HepG2 (cell line): ENCODE measurements around the gene METRN. TPM values are rescaled to one million over a fixed set of nuclear protein-coding genes. Genes with fewer than 3 reads are reported as not detected.
"Not testable (repeated sequence)": the region's sequence is repeated elsewhere in the genome, so short reads cannot be mapped to it uniquely, and the experiment has no call there.

Experiments used
- ATF3 ChIP-seq: sonication (generic); formaldehyde crosslinking; IDR thresholded peaks from 2 replicates; pipeline ENCODE4 v1.4.0; 2020; ENCODE audit warnings: missing genetic modification reagents
- FOXA3 ChIP-seq: IDR thresholded peaks from 2 replicates; pipeline ENCODE4 v1.6.1; 2016; ENCODE audit warnings: missing genetic modification reagents, missing compliant biosample characterization
- FOXO1 ChIP-seq: sonication (generic); formaldehyde crosslinking; IDR thresholded peaks from 2 replicates; pipeline ENCODE4 v1.4.0; 2020; ENCODE audit warnings: missing genetic modification reagents
- GATAD2A ChIP-seq: IDR thresholded peaks from 2 replicates; pipeline ENCODE4 v1.6.1; 2016
- HMG20A ChIP-seq: IDR thresholded peaks from 2 replicates; pipeline ENCODE4 v1.6.1; 2016; ENCODE audit warnings: borderline replicate concordance
- JUNB ChIP-seq: sonication (generic); formaldehyde crosslinking; IDR thresholded peaks from 2 replicates; pipeline ENCODE4 v1.8.0; 2022; ENCODE audit warnings: missing genetic modification reagents, mild to moderate bottlenecking, borderline replicate concordance
- KDM2A ChIP-seq: sonication (generic); formaldehyde crosslinking; IDR thresholded peaks from 2 replicates; pipeline ENCODE4 v1.4.0; 2020; ENCODE audit warnings: low read depth, missing genetic modification reagents, borderline replicate concordance
- MIXL1 ChIP-seq: IDR thresholded peaks from 2 replicates; pipeline ENCODE4 v1.6.1; 2016
- POGK ChIP-seq: sonication (generic); formaldehyde crosslinking; conservative IDR thresholded peaks from 2 replicates; pipeline ENCODE4 v1.8.0; 2022; ENCODE audit warnings: mild to moderate bottlenecking, moderate library complexity, missing genetic modification reagents
- RAD21 ChIP-seq: fragments of 450-650 bp; formaldehyde crosslinking; IDR thresholded peaks from 2 replicates; pipeline ENCODE4 v1.5.0; 2020; ENCODE audit warnings: mild to moderate bottlenecking
- RCOR2 ChIP-seq: IDR thresholded peaks from 2 replicates; pipeline ENCODE4 v1.6.1; 2016; ENCODE audit warnings: missing biosample characterization, missing genetic modification reagents
- SALL1 ChIP-seq: sonication (generic); formaldehyde crosslinking; IDR thresholded peaks from 2 replicates; pipeline ENCODE4 v1.8.0; 2022; ENCODE audit warnings: mild to moderate bottlenecking, missing genetic modification reagents
- SKI ChIP-seq: fragments of 450-650 bp; IDR thresholded peaks from one replicate; pipeline ENCODE4 v1.6.1; 2018; ENCODE audit warnings: mild to moderate bottlenecking; ENCODE audit not compliant: partially characterized antibody
- SOX13 ChIP-seq, 3 experiments: fragments of 450-650 bp in 1 of 3; sonication (generic) in 1 of 3; formaldehyde crosslinking in 1 of 3; IDR thresholded peaks in 2 of 3; conservative IDR thresholded peaks in 1 of 3; 2 replicates each; pipeline versions ENCODE4 v1.5.0 to v1.6.1; 2016 to 2020; ENCODE audit warnings: antibody characterized with exemption in 1 of 3, mild to moderate bottlenecking in 1 of 3, missing compliant biosample characterization in 1 of 3, missing genetic modification reagents in 1 of 3, moderate library complexity in 1 of 3
- SOX5 ChIP-seq: IDR thresholded peaks from 2 replicates; pipeline ENCODE4 v1.6.1; 2016; ENCODE audit warnings: borderline replicate concordance
- TBX3 ChIP-seq: fragments of 450-650 bp; IDR thresholded peaks from 2 replicates; pipeline ENCODE4 v1.6.1; 2017; ENCODE audit warnings: antibody characterized with exemption, mild to moderate bottlenecking, inconsistent platforms, borderline replicate concordance
- XRCC5 ChIP-seq: fragments of 200-400 bp; formaldehyde crosslinking; optimal IDR thresholded peaks from 2 replicates; pipeline ENCODE3; 2017; ENCODE audit warnings: mild to moderate bottlenecking, low read length
- ZBTB33 ChIP-seq: sonication (generic); formaldehyde crosslinking; IDR thresholded peaks from 2 replicates; pipeline ENCODE4 v1.4.0; 2020; ENCODE audit warnings: missing genetic modification reagents
- ZBTB7B ChIP-seq: sonication (generic); formaldehyde crosslinking; IDR thresholded peaks from 2 replicates; pipeline ENCODE4 v1.4.0; 2020; ENCODE audit warnings: missing genetic modification reagents
- ZFP91 ChIP-seq: sonication (generic); formaldehyde crosslinking; IDR thresholded peaks from 2 replicates; pipeline ENCODE4 v1.9.0; 2022; ENCODE audit warnings: missing genetic modification reagents, mild to moderate bottlenecking, borderline replicate concordance
- ZFX ChIP-seq: sonication (generic); formaldehyde crosslinking; IDR thresholded peaks from 2 replicates; pipeline ENCODE4 v1.4.0; 2020; ENCODE audit warnings: mild to moderate bottlenecking, low read depth, missing genetic modification reagents, moderate library complexity
- ZNF792 ChIP-seq: IDR thresholded peaks from 2 replicates; pipeline ENCODE4 v1.6.1; 2016
- polyA plus RNA-seq, 8 experiments: library from polyadenylated mRNA; depleted of rRNA in 3 of 8; stranded (reverse) in 7 of 8; unstranded in 1 of 8; fragments of >200 nt; fragmentation: Illumina TruSeq in 4 of 8; extraction: Trizol in 4 of 8; gene quantifications; 2 replicates each; pipeline versions ENCODE4 v1.2.1 to v1.2.3, GENCODE V29; 2011 to 2016; ENCODE audit warnings: low read depth in 4 of 8, missing spikeins in 1 of 8, mixed read lengths in 1 of 8; ENCODE audit not compliant: insufficient read depth in 1 of 8
- total RNA-seq, 5 experiments: library from RNA; depleted of rRNA; stranded (reverse); fragments of >200 nt; fragmentation: Illumina TruSeq; extraction: Trizol; gene quantifications; 2 replicates each; pipeline ENCODE4 v1.2.3, GENCODE V29; 2016; ENCODE audit warnings: low read depth in 1 of 5
- TF ChIP-seq, protein P1 (sequence below): IDR thresholded peaks from 2 replicates; pipeline ENCODE4 v1.6.1; 2016; ENCODE audit warnings: mild to moderate bottlenecking

The METRN gene
- total and polyA plus RNA-seq, 2 of the 13 experiments (the other 11 are each of a cell fraction or from before 2014, with no cell fraction given): 25.5 to 46.1 TPM

- TF ChIP-seq, protein P1, sequence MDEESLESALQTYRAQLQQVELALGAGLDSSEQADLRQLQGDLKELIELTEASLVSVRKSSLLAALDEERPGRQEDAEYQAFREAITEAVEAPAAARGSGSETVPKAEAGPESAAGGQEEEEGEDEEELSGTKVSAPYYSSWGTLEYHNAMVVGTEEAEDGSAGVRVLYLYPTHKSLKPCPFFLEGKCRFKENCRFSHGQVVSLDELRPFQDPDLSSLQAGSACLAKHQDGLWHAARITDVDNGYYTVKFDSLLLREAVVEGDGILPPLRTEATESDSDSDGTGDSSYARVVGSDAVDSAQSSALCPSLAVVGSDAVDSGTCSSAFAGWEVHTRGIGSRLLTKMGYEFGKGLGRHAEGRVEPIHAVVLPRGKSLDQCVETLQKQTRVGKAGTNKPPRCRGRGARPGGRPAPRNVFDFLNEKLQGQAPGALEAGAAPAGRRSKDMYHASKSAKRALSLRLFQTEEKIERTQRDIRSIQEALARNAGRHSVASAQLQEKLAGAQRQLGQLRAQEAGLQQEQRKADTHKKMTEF (CRISPR knock-in tag): peak; percentile 67; the same call in 1 of the 2 replicates
- TF ChIP-seq MIXL1 (CRISPR knock-in tag) (0 out of 2 replicates have a peak, but pooled peaks have one; percentile 29), ZBTB7B (0 out of 2 replicates have a peak, but pooled peaks have one; percentile 54), FOXA3 (CRISPR knock-in tag) (peak; percentile 41; the same call in 1 of the 2 replicates), SALL1 (CRISPR knock-in tag) (peak; percentile 25; the same call in 1 of the 2 replicates), RAD21 (CRISPR knock-in tag) (peak; percentile 61; the same call in 1 of the 2 replicates), KDM2A (CRISPR knock-in tag) (peak; percentile 67; the same call in 1 of the 2 replicates), POGK (CRISPR knock-in tag) (0 out of 2 replicates have a peak, but pooled peaks have one; percentile 37), ZNF792 (peak; percentile 27; the same call in 1 of the 2 replicates), ZFP91 (0 out of 2 replicates have a peak, but pooled peaks have one; percentile 33), ATF3 (CRISPR knock-in tag) (peak; percentile 65; the same call in 1 of the 2 replicates), JUNB (peak; percentile 36; the same call in 1 of the 2 replicates), SKI (peak; percentile 15), SOX5 (peak; percentile 66; the same call in 1 of the 2 replicates), ZFX (peak; percentile 32; the same call in 1 of the 2 replicates), GATAD2A (CRISPR knock-in tag) (0 out of 2 replicates have a peak, but pooled peaks have one; percentile 18), FOXO1 (CRISPR knock-in tag) (peak; percentile 15; the same call in 1 of the 2 replicates), TBX3 (peak; percentile 58; the same call in 1 of the 2 replicates), RCOR2 (peak; percentile 64; the same call in 1 of the 2 replicates), ZBTB33 (CRISPR knock-in tag) (peak; percentile 84), SOX13 (CRISPR knock-in tag; conservative IDR thresholded peaks at IDR 0.05 in 1 of 2, IDR thresholded peaks at IDR 0.05 in 1 of 2) (peak in 1 of 2 experiments; percentile 26; a peak in 1 of 4 replicates), HMG20A (CRISPR knock-in tag) (peak; percentile 31; the same call in 1 of the 2 replicates), XRCC5 (peak; percentile 18)
- TF ChIP-seq SOX13 (IDR thresholded peaks at IDR 0.05): not testable (repeated sequence)
Measured at GRCh38 chr16:712740-713250, 2.1 kb upstream of the METRN start (continued).
